GM18868 (cell line): ENCODE measurements around the gene RAB6B.
A peak's percentile ranks its signal among the peaks of the same experiment; 100 is the strongest.

Experiments
- ATAC-seq: cut with Tn5 transposase; IDR thresholded peaks from one replicate; pipeline ENCODE4 v1.9.1; 2021; ENCODE audit warnings: mild to moderate bottlenecking, moderate library complexity; ENCODE audit not compliant: unreplicated experiment

The RAB6B gene

GRCh38 chr3:133881939-133882825, 13.5 kb downstream of the RAB6B start:
- no peak for ATAC-seq

GRCh38 chr3:133881492-133881891, 14.2 kb downstream of the RAB6B start:
- ATAC-seq, result no peak

GRCh38 chr3:133880886-133881455, 14.7 kb downstream of the RAB6B start:
- ATAC-seq, result no peak

- peak; percentile 62 for ATAC-seq
These were observed 15.4 kb downstream of the RAB6B start for GRCh38 chr3:133880287-133880686.

- no peak for ATAC-seq
These were observed 17.2 kb downstream of the RAB6B start for GRCh38 chr3:133878518-133878917.

- no peak for ATAC-seq
These were observed 18.5 kb downstream of the RAB6B start for GRCh38 chr3:133877221-133877620.

GRCh38 chr3:133874761-133875438, 20.8 kb downstream of the RAB6B start:
- no peak for ATAC-seq

- ATAC-seq, result no peak
These were observed 21.3 kb downstream of the RAB6B start for GRCh38 chr3:133874344-133874743.

GRCh38 chr3:133872781-133873180, 22.9 kb downstream of the RAB6B start:
- no peak for ATAC-seq

GRCh38 chr3:133872161-133872560, 23.5 kb downstream of the RAB6B start:
- ATAC-seq, result no peak

GRCh38 chr3:133871368-133872090, 24.2 kb downstream of the RAB6B start:
- no peak for ATAC-seq

- no peak for ATAC-seq
These were observed 24.9 kb downstream of the RAB6B start for GRCh38 chr3:133870822-133871221.

GRCh38 chr3:133869586-133869985, 26.1 kb downstream of the RAB6B start:
- ATAC-seq, result no peak

GRCh38 chr3:133868758-133869475, 26.8 kb downstream of the RAB6B start:
- ATAC-seq, result no peak

GRCh38 chr3:133868186-133868585, 27.5 kb downstream of the RAB6B start:
- no peak for ATAC-seq

- no peak for ATAC-seq
These were observed 29.5 kb downstream of the RAB6B start for GRCh38 chr3:133866141-133866540.

GRCh38 chr3:133865136-133865855, 30.4 kb downstream of the RAB6B start:
- no peak for ATAC-seq

GRCh38 chr3:133864616-133865015, 31.1 kb downstream of the RAB6B start:
- ATAC-seq, result no peak

- ATAC-seq, result no peak
These were observed 31.8 kb downstream of the RAB6B start for GRCh38 chr3:133863911-133864310.

- ATAC-seq, result no peak
These were observed 33.5 kb downstream of the RAB6B start for GRCh38 chr3:133862161-133862560.
